ENCODE data around the gene SOHLH1.

The SOHLH1 gene, protein sequence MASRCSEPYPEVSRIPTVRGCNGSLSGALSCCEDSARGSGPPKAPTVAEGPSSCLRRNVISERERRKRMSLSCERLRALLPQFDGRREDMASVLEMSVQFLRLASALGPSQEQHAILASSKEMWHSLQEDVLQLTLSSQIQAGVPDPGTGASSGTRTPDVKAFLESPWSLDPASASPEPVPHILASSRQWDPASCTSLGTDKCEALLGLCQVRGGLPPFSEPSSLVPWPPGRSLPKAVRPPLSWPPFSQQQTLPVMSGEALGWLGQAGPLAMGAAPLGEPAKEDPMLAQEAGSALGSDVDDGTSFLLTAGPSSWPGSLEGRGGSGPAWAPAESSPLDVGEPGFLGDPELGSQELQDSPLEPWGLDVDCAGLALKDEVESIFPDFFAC

DNA sequence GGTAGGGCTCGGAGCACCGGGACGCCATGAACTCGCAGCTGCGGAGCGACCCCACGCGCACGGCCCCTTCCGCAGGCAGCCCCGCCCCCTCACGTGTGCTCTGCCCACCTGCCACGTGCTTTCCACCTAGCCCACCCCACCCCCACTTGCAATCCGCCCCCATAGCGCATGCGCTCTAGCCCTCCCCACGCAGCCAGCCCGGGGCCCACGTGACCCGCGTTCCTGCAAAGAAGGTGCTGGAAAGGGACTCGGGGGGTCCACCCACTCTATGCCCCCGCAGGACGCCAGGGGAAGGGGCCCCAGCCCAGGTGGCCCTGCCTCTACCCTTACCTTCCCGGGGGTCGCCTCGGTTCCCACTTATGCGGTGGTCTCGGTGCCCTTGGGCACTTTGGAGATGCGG, at the start of gene SOHLH1:
SOHLH1 (minus strand) TSS at position 42 of the 400 bp plus-strand sequence; CDS start at position 28, 14 bp downstream.
- no peak for DNase-seq

GRCh38 chr9:135748676-135749075, 49.4 kb upstream of the SOHLH1 start:
- no peak for DNase-seq

DNA sequence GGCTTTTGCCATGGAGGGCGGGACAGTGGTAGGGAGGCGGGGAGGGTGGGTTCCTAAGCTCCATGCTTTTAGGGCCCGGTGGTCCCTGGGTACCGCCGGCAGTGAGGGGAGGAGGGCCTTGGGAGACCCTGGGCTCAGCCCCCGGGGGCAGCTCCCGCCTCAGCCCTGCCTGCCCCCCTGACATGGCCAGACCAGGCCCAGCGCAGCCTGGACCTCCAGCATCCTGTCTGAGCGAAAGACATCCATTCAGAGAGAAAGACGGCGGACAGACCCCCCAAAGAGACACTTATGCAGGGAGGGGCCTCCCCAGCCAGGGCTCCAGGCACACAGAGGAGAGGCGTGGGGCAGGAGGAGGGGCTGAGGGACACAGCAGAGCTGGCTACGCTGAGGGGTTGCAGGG, 48.0 kb upstream of the SOHLH1 start:
- DNase-seq: no peak

GRCh38 chr9:135746565-135746964, 47.3 kb upstream of the SOHLH1 start:
- DNase-seq: no peak

DNA sequence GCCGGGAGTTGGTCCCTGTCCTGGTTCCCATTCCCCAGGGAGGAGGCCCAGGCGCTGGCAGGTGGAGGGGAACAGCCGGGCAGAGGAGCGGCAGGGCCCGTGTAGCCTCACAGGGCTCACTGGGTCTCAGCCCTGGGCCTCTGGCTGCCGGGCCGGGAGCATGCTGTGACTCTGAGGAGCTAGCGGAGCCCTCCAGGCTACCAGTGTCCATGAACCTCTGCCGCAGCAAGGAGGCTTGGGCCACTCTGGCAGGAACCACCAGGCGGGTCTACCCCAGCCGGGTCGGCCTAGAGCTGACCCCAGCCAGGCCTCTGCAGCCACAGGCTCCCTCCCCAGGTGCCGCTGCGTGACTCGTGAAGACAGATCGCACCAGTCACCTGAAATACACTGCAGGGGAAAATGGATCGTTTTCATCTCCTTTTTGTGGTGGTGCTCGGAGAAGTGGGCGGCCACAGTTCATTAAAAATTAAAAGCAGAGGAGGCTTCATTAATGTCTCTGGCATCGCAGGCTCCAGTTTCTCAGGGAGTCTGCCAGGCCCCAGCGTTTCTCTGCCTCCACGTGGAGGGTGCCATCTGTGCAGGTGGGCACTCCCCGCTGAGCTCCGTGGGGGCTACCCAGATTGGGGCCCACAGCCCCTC, 46.5 kb upstream of the SOHLH1 start:
- DNase-seq: no peak

GRCh38 chr9:135745189-135745588, 45.9 kb upstream of the SOHLH1 start:
- no peak for DNase-seq

- DNase-seq: no peak
Observed at GRCh38 chr9:135744333-135745070, 45.2 kb upstream of the SOHLH1 start.

DNA sequence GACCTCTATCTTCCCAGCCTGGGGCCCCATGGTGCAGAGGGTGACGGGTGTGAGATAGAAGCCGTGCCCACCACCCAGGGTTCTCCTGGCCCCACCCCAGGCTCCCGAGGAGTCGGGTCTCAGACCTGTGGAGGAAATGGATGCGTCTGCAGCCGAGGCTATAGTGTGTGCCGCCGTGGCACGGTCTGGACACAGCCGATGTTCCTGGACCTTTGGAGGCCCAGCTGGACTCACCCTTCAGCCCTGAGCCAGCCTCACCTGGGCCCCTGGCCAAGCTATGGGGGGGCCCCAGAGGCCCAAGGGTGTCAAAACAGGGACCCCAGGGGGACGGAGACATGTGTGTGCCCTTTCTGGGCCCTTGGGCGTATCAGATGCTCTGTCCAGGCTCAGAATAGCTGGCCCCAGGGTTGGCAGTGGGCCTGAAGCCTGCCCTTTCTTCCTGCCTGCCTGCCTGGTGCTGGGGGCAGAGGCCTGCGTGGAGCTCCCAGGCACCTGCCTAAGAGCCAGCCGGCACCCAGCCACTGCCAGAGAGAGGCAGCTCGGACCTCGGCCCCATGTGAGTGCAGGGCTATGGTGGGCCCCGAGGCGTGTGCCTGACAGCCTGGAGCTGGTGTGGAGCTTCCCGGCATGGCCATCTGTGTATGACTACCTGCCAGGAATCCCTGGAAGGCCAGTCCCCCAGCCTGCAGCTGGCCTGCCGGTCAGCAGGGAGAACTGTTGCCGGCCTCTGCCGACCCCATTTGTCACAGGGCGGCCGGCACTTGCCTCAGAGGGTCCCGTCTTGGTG, 44.5 kb upstream of the SOHLH1 start:
- DNase-seq: no peak

- DNase-seq: no peak
Observed at GRCh38 chr9:135743021-135743420, 43.7 kb upstream of the SOHLH1 start.

- no peak for DNase-seq
Observed at GRCh38 chr9:135741276-135742219, 42.3 kb upstream of the SOHLH1 start.

GRCh38 chr9:135739271-135740220, 40.3 kb upstream of the SOHLH1 start:
- no peak for DNase-seq

DNA sequence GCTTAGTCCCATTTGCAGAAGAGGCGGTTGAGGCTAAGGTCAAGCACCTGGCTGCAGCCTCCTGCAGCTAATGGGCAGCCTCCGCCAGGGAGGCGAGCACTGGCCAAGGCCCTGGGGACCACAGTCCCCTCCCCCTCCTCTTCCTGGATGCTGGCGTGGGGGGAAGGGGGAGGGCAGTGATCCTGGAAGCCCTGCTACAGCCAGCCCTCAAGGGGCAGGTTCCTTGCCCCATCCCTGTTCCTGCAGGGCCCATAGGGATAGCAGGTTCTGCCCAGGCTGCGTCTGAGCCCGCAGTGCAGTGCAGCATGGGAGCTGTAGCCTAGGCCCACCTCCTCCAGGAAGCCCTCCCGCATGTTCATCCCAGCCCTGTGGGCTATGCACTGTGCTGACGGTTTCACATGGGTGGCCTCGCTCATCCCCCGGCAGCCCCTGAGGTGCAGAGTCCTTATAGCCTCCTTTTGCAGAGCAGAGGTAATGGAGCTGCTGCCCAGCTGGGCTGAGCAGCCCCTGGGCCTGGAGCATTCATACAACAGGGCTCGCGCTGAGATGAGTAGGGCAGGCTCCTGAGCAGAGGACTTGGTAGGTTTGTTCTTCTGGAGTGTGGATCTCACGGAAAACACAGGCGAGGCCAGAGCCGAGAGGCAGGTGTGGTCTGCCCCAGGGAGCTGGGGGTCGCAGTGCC, 38.7 kb upstream of the SOHLH1 start:
- DNase-seq: no peak

- DNase-seq: no peak
Observed at GRCh38 chr9:135736979-135737839, 37.9 kb upstream of the SOHLH1 start.

- no peak for DNase-seq
Observed at GRCh38 chr9:135736272-135736978, 37.1 kb upstream of the SOHLH1 start.

DNA sequence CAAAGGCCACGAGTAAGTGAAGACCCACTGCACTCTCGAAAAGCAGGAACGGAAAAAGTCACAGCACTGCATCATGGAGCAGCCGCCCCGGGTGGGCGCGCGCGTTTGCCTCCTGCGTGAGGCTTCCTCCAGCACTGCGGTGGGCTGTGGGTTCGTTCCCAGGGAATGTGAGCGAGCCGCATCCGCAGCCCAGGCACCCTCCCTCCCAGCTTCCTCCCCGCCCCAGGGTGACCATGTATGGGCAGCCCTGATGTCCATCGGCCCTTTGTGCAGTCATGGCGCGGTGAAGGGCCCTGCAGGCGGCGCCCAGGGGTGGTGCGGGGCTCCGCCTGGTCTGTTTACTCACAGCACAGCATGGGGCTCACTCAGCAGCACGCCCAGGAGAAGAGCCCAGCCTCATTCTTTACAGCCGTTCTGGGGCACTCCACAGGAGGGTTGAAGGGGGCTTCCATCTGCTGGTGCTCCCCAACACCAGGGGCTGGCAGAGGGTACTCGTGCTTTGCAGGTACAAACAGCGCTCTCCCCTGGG, 35.4 kb upstream of the SOHLH1 start:
- DNase-seq: no peak

GRCh38 chr9:135732569-135733257, 33.4 kb upstream of the SOHLH1 start:
- no peak for DNase-seq

- DNase-seq: no peak
Observed at GRCh38 chr9:135731454-135731853, 32.2 kb upstream of the SOHLH1 start.

All from cerebellar nuclear complex (tissue), 1 donor.